ENCODE measurements around the gene ST6GALNAC5.
"Not testable (repeated sequence)": the region's sequence is repeated elsewhere in the genome, so short reads cannot be mapped to it uniquely, and the experiment has no call there.

The ST6GALNAC5 gene

GRCh38 chr1:76938304-76938703 is 71.0 kb downstream of the ST6GALNAC5 start:
- DNase-seq (ENCODE audit: low read depth, low spot score), result no peak

DNA sequence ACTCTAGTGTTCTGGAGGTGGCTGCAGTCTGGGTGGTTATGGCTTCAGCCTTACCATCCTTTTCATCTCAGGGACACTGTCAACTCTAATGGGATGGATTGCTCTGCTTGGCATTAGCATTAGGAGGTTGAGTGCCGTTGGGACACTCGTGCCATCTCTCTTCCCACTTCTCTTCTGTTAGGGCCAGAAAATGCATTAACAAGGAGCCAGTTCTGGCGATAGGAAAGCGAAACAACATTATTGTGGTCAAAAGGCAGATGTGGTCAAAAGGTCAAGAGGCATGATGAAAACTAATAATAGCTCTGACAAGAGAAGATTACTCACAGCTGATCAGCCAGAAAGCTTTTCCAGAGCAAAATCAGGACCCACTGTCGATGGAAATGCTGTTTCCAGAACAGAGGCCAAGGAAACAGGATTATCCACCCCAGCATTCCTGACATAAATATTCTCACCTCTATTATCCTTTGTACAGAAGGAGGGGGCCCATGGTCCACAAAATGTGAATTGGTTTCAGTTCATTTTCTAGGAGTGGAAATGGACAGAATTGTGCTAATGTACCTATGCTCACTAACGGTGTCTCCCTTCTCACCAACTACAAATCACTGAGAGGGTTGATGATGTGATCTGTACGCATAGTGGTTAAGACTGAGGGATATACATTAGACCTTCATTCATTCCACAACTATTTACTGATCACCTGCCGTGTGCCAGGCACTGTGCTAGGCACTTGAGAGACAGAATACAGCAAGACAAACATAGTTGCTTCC is 72.0 kb downstream of the ST6GALNAC5 start:
- no peak for DNase-seq (ENCODE audit: low read depth, low spot score)

DNA sequence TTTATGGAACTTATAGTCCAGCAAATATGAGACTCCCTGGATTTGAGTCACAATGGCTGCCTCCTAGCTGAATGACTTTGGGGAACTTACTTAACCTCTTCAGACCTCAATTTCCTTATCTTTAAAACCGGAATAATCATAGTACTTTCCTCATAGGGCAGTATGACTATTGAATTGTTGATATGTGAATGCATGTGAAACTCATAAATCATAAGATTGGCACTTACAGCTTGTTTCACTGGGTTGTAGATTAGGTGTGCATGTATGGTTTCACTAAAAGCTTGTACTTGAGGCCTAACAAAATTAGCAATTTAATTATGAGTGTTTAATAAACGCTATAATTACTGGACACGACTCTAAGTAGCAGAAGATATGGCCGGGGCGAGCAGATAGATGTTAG is 72.5 kb downstream of the ST6GALNAC5 start:
- DNase-seq (ENCODE audit: low read depth, low spot score), result no peak

- no peak for DNase-seq (ENCODE audit: low read depth, low spot score)
Measured at GRCh38 chr1:76940571-76941335, 73.5 kb downstream of the ST6GALNAC5 start.

DNA sequence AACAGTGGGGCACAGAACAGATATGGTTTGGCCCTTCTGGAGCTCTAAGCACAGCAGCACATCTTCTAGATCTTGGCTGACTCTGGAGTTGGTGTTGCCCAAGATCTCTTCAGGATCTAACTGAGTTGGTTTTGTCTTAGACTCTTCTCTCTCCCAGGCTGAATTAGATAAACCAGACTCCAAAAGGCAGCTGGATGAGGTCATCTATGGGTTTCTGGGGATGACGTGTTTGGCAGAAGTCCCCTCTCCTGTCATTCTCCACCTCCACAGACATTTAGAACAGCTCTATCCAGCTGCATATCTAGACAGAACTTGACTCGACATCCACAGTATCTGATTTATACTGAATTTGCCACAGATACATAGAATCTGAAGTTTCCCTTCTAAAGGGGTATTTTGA is 75.3 kb downstream of the ST6GALNAC5 start:
- no peak for DNase-seq (ENCODE audit: low read depth, low spot score)

- DNase-seq (ENCODE audit: low read depth, low spot score), result no peak
Measured at GRCh38 chr1:76944942-76945341, 77.7 kb downstream of the ST6GALNAC5 start.

DNA sequence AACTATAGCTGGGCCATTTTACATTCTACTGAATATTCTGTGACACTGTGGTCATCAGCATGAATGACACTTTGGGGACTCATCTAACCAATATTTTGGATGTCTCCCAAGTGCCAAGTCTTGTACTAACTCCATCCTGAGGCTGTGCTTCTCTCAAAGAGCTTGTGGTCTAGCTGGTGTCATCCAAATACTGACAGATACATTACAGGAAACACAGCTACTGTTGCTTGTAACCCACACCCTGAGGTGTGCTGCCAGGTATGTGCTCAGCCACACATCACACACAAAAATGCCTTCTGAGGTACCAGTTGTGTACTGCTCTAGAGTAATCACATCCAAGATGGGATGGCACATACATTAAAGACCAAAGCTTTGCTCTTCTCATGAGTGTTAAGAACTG is 81.6 kb downstream of the ST6GALNAC5 start:
- DNase-seq (ENCODE audit: low read depth, low spot score), result no peak

GRCh38 chr1:76949503-76949902 is 82.2 kb downstream of the ST6GALNAC5 start:
- DNase-seq (ENCODE audit: low read depth, low spot score), result no peak

DNA sequence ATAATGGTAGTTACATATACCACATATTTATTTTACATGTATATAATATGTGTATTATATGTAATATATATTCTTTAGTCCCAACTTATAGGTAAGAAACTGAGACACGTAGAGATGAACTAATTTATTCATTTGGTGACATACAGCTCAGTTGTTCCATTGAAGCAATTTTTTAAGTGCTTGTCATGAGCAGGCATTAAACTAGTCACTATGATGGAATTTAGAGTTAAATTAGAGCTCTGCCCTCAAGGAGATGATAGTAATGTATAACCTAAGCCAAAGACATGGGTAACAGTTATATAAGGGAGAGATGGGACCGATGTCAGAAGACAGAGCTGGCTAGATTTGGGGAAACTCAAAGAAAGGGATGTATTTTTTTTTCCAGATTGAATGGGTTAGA is 83.0 kb downstream of the ST6GALNAC5 start:
- DNase-seq (ENCODE audit: low read depth, low spot score), result no peak

DNA sequence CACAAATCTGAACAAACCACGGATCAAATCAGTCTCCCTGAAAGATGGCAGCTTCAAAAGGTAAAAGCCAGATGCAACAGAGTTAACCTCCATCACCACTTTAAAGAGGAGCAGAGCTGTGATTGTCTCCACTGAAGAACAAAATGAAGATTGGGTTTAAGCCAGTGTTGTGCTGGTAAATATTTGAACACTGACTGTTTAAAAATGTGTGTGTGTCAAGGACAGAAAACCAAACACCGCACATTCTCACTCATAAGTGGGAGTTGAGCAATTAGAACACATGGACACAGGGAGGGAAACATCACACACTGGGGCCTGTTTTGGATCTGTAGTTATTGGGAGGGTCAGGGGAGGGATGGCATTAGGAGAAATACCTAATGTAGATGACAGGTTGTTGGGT is 83.9 kb downstream of the ST6GALNAC5 start:
- DNase-seq (ENCODE audit: low read depth, low spot score), result no peak

DNA sequence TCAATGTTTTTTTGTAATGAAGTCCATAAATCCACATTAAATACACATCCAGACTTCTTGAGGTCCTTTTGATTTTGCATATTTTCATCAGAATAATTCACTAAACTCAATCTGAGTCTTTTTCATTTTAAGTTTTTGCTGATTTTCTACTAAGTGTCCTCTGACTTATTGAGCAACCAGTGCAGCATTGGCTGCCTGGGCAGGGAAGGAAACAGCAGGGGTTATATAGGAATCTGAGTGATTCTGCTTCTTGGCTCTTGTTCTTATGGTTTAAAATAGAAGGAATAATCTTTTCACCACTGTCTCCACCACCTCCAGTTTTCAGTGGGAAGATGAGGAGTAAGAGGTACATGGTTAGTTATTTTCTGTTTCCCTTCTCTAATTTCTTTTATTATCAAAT is 88.4 kb downstream of the ST6GALNAC5 start:
- no peak for DNase-seq (ENCODE audit: low read depth, low spot score)

GRCh38 chr1:76957961-76958360 is 90.7 kb downstream of the ST6GALNAC5 start:
- no peak for DNase-seq (ENCODE audit: low read depth, low spot score)

- no peak for DNase-seq (ENCODE audit: low read depth, low spot score)
Measured at GRCh38 chr1:76958828-76959227, 91.5 kb downstream of the ST6GALNAC5 start.

GRCh38 chr1:76959556-76959955 is 92.3 kb downstream of the ST6GALNAC5 start:
- DNase-seq (ENCODE audit: low read depth, low spot score), result no peak

DNA sequence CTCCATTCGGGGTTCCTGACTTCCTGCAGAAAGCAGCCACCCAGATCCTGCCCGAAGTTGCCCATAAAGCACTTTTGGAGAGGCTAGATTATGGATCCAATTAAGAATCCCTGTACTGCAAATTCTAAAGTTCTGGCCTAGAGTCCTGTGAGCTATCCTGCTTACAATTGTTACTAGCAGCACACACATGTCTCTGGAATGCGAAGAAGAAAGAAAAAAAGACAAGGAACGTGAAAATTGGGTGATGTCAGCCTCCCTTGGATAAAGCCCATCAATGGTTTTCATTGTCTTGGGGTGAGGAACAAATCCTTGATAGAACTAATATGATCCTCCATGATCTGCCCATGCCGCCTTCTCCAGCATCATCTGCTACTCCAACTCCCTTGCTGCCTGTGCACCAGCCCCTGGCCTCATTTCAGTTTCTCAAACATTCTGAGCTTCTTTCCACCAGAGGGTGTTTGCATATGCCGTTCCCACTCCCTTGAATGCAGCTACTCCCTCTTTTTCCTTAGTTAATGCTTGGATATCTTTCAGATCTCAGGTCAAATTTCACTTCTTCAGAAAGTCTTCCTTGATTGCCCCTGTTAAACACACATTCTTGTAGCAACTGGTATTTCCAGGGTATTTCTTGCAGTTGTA is 94.0 kb downstream of the ST6GALNAC5 start:
- DNase-seq (ENCODE audit: low read depth, low spot score), result no peak

GRCh38 chr1:76961820-76962207 is 94.5 kb downstream of the ST6GALNAC5 start:
- no peak for DNase-seq (ENCODE audit: low read depth, low spot score)

GRCh38 chr1:76981267-76981666 is 114.0 kb downstream of the ST6GALNAC5 start:
- DNase-seq (ENCODE audit: low read depth, low spot score), result not testable (repeated sequence)

DNA sequence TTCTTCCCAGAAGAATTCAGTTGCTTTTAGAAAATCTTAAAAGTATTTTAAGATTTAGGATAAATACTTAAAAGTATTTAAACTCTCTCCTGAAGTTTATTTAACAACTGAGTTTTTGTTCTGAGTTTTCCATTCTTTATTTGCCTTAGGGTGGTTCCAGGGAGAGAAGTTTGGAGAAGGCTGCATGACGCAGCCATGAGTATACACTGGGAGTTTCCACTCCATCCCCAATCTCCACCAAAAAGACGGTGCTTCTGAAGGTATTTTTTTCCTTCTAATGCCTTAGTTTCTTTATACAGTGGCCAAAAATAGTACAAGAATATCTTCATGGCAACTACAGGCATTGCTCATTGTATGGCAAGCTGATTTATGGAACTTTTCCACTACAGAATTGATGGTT is 122.7 kb downstream of the ST6GALNAC5 start:
- no peak for DNase-seq (ENCODE audit: low read depth, low spot score)

DNA sequence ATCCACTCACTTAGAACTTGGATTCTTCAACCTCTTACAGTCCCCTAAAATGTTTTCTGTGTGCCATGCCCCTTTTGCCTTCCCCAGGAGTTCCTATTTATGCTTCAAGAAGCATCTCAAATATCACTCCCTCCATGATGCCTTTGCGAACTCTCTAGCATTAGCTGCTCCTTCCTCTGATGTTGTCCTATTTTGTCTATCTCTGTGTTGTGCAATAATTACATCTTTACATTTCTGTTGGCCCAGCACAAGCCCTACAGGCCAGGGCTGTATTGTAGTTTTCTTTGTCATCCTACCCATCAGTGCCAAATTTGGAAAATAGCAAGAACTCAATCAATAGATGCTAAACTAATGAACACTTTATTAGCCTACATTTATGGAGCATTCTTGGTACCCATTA is 125.8 kb downstream of the ST6GALNAC5 start:
- DNase-seq (ENCODE audit: low read depth, low spot score), result no peak

- DNase-seq (ENCODE audit: low read depth, low spot score), result no peak
Measured at GRCh38 chr1:76998582-76999223, 131.4 kb downstream of the ST6GALNAC5 start.

DNA sequence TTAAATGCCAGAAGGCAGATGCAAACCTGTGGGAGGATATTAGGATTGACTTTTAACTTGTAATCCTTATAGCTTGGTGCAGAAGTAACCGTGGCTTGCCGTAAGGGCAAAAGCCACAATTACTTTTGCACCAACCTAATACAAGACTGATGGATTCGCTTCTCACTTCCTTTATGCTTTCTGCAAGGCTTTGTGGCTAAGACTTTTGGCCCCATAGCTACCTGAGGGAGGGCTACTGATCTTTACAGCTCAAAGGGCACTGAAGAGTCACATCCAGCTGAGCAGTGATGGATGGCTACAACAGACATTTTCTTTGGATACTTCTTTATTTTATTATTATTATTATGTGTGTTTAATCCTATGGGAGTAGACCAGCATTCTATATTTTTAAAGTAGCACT is 140.4 kb downstream of the ST6GALNAC5 start:
- no peak for DNase-seq (ENCODE audit: low read depth, low spot score)

- no peak for DNase-seq (ENCODE audit: low read depth, low spot score)
Measured at GRCh38 chr1:77010937-77011336, 143.7 kb downstream of the ST6GALNAC5 start.

Measured in activated naive CD8-positive, alpha-beta T cell treated with anti-CD3 and anti-CD28 coated beads, Interleukin-2, amount 50 U/mL, for 16 hours (primary cell).